Activated CD4-positive, CD25-positive, alpha-beta regulatory T cell (primary cell): ENCODE results near the gene PF4V1.

Experiments used
- DNase-seq, 4 experiments: peaks; one replicate each; lab custom pipeline; 2025; lab: John Stamatoyannopoulos, UW

PF4V1 gene, protein sequence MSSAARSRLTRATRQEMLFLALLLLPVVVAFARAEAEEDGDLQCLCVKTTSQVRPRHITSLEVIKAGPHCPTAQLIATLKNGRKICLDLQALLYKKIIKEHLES

GRCh38 chr4:73853246-73853704 lies at the start of gene PF4V1:
Gene PF4V1, plus strand, starts transcription at chr4:73853296. Its CDS starts 67 bp downstream, at chr4:73853363.
- DNase-seq, result no peak

- DNase-seq, result no peak
Observed at GRCh38 chr4:73810191-73810590, 42.9 kb upstream of the PF4V1 start.

DNA sequence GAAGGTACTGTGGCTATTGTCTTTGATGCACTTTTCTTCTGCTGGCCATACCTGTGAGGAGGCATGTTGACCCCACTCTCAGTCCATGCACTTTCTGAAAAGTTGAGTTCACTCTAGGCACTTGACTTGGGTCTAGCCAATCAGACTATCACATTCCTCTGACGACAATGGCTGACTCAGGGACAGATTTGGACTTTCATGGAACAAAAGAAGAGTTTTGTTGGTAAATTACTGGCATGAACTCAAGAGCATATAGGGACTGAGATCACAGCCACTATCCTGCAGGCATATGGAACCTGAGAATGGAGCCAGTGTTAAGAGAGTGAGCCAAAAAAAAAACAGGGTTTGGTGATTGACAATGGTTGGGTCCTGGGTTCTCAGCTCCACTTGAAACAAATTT lies 41.3 kb upstream of the PF4V1 start:
- DNase-seq, result no peak

GRCh38 chr4:73814679-73815078 lies 38.4 kb upstream of the PF4V1 start:
- no peak for DNase-seq

GRCh38 chr4:73815145-73815544 lies 38.0 kb upstream of the PF4V1 start:
- DNase-seq, result no peak

GRCh38 chr4:73816814-73817213 lies 36.3 kb upstream of the PF4V1 start:
- no peak for DNase-seq

GRCh38 chr4:73817341-73817740 lies 35.8 kb upstream of the PF4V1 start:
- no peak for DNase-seq

GRCh38 chr4:73821325-73821724 lies 31.8 kb upstream of the PF4V1 start:
- DNase-seq, result no peak

GRCh38 chr4:73822389-73822788 lies 30.7 kb upstream of the PF4V1 start:
- no peak for DNase-seq

DNA sequence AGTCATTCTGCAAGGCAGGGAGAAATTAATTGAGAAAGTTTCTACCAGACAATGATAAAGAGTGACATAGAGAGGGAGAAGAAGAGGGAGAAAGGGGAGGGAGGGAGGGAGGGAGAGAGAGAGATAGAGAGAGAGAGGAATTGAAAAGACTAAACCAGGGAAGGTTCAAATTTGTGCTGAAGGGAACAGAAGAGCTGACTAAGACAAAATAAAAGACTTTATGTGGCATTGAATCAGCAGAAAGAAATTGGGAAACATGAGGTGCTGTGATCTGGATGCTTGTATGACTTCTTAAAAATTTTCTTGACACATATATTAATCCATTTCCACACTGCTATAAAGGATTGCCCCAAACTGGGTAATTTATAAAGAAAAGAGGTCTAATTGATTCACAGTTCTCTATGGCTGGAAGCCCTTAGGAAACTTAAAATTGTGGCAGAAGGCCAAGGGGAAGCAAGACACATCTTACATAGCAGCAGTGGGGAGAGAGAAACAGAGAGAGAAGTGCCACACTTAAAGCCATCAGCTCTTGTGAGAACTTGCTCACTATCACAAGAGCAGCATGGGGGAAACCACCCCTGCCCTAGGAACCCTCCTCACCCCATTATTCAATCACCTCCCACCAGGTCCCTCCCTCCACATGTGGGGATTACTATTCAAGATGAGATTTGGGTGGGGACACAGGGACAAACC lies 30.1 kb upstream of the PF4V1 start:
- no peak for DNase-seq

GRCh38 chr4:73823760-73824159 lies 29.3 kb upstream of the PF4V1 start:
- DNase-seq, result no peak

DNA sequence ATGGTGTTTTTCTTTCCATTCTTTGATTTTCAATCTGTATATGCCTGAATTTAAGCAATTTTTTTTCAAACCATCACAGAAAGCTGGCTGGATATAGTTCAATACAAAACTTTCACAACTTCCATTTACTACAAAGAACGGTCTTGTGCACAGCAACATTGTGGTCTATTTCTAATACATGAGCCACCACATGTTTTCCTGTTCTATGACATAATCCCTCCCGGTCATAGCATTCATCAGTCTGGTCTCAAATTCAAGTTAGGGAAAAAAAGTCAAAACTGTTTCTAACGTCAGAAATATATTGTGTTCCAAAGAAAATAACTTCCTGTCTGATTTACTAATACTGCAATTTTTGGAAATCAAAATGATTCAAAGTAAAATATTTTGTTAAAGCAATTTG lies 24.1 kb upstream of the PF4V1 start:
- DNase-seq, result no peak

DNA sequence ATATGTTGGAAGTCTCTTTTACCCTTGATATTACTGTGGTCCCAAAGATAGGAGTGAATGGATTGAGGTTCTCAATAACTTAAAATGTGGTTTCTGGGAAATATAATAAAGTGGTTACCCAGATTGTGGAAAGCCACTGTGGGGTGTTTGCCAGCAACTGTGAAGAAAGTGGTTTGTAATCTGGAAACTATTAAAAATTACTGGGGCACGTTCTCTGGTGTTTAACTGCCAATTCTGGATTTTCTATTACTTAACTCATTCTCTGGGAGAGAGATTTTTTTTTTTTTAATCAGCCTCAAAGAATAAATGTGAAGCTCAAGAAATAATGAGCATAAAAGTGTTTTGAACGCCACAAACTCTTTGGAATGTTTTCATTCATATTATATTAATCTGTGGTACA lies 21.5 kb upstream of the PF4V1 start:
- DNase-seq, result no peak

- no peak for DNase-seq
Observed at GRCh38 chr4:73832651-73833237, 20.4 kb upstream of the PF4V1 start.

DNA sequence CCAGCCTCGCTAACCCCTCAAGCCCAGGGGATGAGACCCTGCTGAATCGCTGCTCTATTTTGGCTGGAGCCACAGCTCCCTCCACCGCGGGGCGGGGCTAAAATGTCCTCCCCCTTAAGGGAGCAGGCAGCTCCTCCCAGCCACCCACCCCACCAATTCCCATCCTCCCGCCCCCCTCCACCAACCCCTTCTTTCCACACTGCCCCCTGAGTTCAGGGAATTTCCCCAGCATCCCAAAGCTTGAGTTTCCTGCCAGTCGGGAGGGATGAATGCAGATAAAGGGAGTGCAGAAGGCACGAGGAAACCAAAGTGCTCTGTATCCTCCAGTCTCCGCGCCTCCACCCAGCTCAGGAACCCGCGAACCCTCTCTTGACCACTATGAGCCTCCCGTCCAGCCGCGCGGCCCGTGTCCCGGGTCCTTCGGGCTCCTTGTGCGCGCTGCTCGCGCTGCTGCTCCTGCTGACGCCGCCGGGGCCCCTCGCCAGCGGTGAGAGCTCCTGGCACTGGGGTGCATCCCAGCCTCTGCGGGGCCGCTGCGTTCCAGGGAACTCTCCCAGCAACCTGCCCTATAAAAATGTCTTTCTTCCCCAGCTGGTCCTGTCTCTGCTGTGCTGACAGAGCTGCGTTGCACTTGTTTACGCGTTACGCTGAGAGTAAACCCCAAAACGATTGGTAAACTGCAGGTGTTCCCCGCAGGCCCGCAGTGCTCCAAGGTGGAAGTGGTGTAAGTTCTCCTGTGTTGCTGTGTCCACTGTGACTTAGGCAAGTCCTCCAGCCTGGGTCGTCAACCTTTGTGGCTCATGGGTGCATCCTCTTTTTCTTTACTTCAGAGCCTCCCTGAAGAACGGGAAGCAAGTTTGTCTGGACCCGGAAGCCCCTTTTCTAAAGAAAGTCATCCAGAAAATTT lies 16.5 kb upstream of the PF4V1 start, which contains the start of gene CXCL6:
CXCL6 (plus strand) TSS at position 306 of the 907 bp plus-strand sequence; CDS start at position 379, 73 bp downstream.
- DNase-seq, result no peak

DNA sequence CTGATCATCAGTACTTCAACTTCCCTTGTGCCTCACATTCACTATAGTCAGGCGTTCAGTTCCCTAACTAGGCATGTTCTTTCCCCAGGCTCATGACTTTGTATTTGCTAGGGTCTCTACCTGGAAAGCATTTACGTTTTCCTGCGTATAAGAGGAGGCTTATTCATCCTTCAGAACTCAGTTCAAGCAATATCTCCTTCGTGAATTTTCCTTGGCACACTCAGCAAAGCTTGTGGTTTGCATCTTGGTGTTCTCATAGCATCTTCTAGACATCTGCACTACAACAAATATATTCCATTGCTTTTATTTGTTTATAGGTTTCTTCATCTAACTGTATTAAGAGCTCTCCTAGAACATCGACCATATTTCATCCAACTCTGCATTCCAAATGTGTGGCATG lies 14.0 kb upstream of the PF4V1 start:
- no peak for DNase-seq

DNA sequence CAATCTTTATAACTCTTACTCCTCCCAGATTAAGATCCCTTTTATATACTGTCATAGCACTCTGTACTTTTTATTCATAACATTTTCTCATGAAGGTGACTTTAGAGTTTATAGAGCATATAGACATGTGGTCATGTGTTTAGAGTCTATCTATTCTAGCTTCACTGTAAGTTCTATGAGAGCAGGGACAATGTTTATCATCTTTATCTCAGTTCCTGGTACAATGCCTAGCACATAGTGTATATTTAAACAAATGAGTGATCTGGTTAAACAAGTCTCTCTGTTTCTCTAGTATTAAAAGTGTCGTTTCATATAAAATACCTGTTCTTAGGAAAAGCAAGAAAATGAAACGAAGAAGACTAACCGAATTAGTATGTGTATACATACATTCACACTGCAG lies 13.4 kb upstream of the PF4V1 start:
- no peak for DNase-seq

DNA sequence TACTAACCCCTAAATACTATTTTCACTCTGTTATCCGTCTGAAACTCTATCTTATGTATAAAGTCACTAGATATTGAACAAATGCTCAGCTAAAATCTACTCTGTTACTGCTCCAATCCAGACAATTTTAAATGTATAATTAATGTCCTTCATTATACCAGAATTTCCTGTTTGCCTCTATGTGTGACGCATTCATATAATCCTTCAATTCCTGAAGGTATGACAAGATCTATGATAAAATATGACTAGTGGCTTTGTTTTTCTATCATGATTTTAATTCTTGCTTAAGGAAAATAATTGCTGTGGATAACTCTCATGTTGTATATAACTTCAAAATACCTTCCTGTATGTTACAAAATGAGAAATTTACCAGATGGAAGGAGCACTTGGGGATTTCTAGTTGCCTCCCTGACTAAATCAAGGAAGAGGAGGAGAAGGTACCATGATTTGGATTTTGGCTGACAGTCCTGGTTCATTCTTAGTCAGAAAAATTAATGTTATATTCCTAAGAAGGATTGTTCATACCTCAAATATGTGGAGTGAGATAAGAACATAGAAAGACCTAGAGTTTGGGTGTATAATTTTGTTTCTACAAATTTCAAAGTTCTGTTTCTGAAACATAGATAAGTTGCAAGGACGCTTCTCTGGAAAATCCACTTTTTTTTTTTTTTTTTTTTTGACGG lies 11.7 kb upstream of the PF4V1 start:
- DNase-seq, result no peak

DNA sequence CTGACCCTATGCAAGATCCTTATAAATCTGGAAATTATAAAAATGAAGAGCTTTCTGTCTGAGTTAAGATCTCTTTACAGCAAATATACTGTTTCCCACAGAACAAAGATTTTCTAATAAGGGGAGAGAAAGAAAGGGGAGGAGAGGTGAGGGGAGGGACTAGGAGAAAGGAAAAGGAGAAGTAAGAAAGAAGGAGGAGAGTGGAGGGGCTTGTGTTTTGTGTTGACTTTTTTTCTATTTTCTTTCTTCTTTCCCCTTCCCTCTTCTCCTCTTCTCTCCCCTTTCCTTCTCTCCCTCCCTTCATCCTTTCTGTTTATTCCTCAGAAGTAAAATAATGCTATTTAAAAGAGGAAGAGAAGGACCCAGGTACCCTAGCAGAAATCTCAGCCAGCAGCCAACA lies 10.4 kb upstream of the PF4V1 start:
- no peak for DNase-seq

DNA sequence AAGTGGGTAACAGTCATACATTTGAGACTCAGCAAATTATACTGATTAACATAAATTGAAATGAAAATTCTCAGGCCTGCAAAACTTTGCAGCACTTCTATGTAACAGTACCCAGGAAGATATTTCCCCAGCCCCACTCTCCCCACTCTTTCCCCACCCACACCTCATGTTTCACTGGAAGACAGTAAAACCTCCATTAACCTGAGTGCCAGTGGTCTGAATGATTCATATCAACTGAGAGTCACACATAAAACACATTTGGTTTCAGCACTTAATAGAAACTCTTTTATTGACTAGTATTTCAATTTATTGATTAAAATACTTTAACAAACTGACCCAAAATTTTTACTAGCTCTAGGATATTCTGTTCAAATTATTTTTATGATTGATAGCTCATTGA lies 9.7 kb upstream of the PF4V1 start:
- DNase-seq, result no peak

- no peak for DNase-seq
Observed at GRCh38 chr4:73844345-73844744, 8.8 kb upstream of the PF4V1 start.

DNA sequence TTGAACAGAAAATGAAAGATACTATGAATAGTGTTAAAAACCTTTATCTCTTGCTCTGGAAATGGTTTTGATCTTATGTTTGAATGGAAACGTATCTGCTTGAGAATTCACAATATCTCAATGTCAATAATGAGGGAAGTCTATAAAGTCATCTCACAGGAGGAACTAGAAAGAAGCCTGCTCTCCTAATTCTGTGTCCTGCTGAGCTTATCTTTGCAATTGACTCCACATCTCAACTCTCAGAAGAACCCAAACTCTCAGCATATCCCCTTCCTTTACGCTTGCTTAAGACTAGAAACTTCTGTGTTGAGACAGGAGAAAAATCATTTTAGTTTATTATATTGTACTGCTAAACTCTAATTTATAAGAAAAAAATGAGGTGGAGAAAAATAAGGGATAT lies 8.3 kb upstream of the PF4V1 start:
- no peak for DNase-seq
